ENCODE results near the gene CACNA2D4.

Gene CACNA2D4

DNA sequence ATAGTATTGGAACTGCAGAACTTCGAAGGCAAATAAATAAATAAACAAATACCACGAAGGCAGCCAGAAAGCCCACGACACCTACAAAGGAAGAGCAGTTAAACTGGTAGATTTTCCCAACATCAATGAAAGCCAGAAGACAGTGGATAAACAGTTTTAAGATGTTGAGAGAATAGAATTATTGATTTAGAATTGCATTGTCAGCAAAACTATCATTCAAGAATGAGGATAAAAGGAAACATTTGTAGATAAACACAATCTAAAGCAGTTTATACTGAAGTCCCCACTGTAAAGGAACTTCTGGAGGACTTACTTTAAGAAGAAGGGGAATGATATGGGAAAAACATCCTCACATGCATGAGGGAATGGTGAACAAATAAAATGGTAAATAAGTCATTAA is 29.5 kb downstream of the CACNA2D4 start:
- no peak for DNase-seq (ENCODE audit: low spot score)

DNA sequence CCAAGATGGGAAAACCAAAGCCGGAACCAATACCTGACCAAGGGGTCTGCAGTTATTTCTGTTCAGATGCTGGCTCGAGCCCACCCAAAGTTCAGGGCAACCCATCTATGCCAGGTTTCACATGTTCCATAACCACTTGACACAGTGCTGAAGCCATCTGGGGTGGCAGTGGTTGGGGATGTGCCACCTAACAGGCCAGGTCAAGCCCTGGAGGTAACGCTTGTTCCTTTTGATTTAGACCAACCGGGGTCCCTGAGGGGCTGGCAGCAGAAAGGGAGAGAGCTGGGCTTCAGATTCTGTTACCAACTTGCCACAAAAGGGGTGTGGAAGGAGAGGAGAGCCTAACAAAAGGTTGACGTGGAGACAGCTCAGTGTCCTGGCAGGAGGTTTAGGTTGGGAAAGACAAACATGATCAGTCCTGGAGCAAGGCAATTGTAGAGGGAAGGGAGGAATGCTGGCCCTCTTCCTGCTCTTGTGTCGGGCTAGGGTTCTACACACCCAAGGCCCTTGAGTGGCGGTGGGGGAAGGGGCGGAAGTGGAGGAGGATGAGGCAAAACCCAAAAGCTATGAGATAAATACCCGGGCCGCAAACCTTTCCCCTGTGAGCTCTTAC is 31.9 kb downstream of the CACNA2D4 start:
- DNase-seq (ENCODE audit: low spot score) = no peak

DNA sequence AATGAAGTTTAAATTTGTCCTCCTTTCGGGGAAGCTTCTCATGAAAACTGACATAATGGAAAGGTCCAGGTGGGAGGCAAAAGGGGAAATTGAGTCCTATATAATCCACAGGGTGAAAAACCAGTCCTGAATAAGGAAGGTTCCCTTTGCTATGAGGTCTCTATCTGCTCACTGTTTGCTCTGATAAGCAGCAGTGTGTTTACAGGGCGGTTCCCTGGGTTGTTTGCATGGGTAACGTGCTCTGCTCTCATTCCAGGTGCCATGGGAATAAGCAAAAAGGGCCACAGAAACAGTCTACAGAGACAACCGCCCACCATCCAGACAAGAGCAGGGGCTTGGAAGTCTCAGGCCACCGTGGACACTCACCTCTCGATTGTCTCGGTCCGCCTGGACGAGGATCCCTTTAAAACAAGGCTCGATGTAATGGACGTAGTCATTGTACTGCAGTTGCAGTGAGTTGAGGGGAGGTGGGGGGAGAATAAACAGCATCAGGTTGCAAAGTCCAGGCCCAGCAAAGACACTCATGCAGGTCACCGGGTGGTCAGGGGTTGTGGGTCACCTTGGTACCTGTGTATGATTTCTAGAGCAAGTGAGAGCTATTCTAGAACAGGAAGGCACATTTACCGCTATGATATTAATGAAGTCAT is 32.7 kb downstream of the CACNA2D4 start:
- no peak for DNase-seq (ENCODE audit: low spot score)

DNA sequence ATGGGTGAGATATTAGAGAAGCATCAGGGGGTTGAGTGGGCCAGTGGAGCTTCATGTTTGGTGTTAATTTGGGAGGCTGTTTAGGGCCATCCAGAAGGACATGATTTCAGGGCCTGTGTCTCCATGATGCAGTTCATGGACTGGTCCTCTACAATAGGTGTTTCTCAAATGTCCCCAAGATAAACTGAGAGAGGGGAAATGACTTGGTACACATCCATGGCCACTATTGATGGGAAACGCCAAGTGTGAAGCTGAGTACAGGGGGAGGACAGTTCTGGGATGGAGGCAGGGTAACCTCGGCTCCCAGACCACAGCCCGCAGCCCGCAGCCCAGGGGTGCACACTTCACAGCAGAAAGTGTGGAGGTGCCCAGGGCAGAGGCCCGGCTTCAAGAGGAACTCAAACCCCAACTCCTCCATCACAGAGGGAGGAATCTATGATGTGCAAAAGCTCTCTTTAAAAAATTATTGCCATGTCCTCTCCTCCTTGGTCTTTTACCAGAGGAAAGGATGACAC is 33.3 kb downstream of the CACNA2D4 start:
- DNase-seq (ENCODE audit: low spot score) = no peak

DNA sequence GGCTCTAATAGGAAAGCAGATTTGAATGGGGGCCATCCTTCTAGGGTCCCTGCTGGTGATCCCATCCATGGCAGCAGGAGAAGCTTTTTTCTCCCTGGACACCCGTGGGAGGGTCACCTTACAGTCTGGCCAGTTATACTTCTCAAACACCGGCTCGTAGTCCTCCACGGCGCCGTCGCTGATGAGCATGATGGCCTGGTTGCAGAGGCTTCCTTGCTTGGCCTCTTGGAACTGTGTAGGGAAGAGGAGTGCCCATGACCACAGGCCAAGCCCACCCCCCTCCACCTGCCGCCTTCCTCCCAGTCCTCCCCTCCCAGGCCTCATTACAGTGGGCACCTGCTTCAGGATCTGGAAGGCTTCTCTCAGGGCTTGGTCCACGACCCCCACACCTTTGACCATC is 33.8 kb downstream of the CACNA2D4 start:
- DNase-seq (ENCODE audit: low spot score) = no peak

DNA sequence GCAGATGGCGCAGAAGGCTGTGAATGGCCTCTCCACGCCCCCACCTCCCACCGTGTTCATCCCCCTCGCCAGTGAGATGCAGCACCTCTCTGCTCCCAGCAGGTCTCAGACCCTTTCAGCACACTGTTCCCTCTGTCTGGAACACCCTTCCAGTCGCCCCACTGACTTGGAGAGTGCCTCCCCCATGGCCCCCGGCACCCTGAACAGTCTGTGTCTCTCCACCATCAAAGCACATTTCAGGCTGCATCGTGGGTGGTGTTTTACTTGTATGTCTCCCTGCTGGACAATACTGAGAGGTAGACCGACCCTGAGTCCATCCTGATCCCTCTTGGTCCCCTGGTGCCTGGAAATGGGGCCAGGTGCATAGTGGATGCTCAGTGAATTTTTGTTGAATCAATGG is 34.9 kb downstream of the CACNA2D4 start:
- no peak for DNase-seq (ENCODE audit: low spot score)

DNA sequence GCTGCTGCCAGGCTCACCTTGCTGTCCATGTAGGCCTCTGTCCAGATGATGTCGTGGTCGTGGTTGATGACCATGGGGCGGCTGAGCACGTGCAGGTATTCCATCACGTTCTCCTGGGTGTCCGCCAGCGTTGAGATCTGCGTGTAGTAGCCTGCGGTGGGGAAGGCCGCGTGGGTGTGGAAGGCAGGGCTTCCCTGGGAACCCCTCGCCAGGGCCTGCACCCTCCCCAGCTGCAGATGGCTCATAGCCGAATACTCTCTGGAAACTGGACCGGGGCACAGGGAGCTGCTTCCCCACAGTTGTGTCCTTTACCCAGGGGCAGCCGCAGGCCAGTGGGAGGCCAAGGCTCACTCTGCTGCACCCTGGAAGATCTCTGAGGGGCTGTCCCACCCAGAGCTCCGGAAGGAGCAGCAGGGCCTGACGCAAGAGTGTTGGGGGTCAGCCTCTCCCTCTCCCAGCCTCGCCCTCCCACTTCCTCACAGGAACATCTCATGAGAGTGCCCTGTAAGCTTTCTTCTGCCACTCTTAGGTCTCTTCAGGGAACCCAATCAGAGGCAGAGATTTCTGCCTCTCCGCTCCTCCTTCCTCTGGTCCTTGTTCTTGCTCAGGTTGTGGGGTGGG is 35.5 kb downstream of the CACNA2D4 start:
- DNase-seq (ENCODE audit: low spot score) = no peak

DNA sequence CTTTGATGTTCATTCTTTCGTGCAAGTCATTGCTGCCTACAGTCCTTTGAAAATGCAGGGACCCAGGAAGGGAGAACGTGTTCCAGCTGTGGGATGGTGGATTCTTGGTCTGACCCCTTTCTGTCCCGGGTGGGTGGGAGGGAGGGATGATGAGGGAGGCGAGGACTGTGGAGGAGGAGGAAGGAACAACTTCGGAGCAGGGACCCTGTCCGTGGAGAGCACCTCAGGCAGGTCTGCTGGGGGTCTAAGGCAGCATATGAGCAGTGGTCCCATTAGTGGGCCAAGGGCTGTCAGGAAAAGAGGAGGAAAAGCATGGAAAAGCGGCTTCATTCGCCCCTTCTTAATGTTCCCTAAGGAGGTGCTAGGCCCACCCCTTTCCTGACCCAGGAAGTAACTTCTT is 36.0 kb downstream of the CACNA2D4 start:
- DNase-seq (ENCODE audit: low spot score) = no peak

DNA sequence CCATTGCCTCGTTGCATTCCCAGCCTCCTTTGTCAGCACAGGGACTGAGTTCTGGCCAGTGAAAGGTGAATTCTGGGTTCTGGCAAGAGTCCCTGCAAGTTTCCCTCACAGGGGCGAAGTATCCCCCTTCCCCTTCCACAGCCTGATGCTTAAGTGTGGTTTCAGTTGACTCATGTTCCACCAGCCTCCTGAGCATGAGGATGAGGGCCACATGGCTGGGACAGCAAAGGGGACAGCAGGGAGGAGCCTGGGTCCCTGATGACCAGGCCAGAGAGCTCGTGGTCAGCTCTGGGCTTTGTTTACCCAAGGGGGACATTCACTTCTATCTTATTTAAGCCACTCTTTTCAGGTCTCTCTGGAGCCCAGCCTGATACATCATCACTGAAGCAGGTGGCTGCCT is 36.5 kb downstream of the CACNA2D4 start:
- DNase-seq (ENCODE audit: low spot score) = no peak

DNA sequence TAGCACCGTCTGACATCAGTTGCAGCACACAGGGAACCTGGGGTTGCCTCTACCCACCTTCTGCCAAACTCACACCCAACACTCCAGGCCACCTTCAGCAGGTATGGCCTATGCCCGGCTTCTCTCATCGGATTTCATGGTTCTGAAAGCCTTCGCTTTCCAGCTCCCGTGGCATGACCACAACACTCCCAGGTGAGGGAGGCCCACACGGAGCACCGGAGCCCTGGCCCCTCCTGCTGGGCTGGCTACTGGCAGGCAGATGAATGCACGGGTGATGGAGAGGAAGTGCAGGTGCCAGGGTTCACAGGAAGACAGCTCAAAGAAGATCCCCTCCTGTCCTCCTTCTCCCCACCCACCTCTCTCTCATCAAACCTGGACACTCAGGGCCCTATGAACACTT is 37.2 kb downstream of the CACNA2D4 start:
- DNase-seq (ENCODE audit: low spot score) = no peak

DNA sequence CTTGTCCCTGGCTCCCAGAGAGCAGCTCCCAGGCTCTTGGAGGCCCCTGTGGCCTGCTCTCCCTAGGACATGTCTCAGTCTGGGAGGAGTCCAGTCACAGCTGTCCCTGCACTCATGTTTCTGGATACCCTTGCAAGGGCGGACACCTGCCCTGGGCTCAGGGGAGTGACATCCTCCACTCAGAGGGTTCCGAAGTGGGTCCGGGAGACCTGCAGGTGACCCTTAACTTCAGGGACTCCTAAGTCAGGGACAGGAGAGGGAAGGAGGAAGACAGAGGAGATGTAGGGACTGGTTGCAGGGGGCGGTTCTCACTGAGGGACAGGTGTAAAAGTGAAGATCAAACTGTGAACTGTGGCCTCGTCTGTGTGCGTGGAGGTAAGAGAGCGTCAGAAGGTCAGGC is 37.6 kb downstream of the CACNA2D4 start:
- no peak for DNase-seq (ENCODE audit: low spot score)

DNA sequence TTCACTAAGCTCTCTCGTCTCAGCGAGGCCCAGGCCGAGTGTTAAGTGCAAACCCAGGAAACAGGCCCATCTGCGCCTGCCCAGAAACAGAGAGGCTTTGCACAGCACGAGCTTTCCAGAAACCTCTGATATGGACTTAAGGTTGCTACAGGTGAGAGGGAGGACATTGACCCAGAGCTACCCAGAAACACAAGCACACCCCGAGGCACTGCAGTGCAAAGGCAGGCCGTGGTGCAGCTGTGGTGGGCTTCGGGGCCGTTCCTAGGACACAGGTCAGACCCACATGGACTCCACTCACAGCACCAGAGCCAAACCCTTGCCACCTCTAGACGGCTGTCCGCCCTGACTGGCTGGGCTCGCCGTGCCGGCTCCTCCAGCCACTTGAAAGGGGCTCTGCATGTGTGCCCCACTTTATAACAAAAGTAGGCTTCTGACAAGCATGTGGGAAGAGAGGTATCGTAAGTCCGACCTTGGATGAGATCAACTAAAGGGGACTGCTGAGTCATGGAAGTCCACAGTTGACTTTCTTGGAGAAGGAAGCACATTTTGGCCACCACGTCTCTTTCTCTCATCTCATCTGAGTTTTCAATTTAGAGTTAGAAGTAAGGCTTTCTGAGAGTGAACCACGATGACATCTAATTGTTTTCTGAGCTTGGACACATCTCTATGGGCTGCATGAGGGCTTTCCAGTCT is 38.2 kb downstream of the CACNA2D4 start:
- DNase-seq (ENCODE audit: low spot score) = no peak

DNA sequence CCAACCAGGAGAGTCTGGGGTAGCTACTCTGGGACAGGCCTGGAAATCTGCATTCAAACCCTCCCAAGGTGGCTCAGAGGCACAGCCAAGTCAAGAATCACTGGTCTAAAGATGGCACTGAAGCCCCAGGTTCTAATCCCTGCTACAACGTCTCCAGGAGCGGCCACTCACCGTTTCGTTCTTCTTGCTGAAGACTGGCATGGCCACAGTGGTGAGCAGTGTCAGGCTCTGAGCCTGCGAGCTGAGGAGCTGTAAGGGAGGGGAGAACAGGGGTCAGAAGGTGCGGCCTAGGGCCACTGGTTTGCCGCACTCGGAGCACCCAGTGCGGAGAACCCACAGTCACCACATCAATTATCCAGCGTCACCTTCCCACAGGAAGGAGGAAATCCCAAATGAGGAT is 38.8 kb downstream of the CACNA2D4 start:
- no peak for DNase-seq (ENCODE audit: low spot score)

DNA sequence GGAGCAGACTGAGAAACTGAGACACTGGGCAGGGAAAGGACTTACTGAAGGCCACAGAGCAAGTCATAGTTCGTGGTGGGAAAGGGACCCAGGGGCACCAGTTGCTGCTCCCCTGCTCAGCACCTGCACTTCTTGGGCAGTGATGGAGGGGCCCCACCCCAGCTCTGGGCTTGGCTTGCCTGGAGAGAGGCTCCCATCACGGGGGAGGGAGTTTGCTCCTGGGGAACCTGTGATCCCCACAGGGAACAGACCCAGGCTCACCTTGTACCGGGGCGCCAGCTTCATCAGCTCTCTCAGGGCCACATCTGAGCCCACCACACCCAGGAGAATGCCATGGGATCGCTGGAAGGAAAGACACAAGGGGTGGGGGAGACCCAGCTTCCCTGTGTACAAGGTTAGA is 39.8 kb downstream of the CACNA2D4 start:
- DNase-seq (ENCODE audit: low spot score) = no peak

DNA sequence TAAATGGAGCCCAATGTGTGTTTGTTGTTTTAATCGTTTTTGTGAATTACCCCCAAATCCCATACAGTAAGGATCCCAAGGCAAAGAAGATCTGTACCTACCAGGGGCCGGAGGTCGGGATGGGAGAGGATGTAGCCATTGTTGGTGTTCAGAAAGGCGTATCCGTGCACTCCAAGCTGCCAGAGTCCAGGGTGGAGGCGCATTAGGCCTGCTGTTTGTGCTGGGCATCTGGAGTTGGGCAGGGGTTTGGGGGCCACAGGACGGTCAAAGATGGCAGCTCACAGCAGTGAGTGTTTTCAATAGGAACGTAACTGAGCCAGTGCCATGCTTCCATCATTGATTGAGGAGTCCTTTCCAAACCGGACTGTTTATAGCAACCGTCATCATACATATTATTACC is 40.2 kb downstream of the CACNA2D4 start:
- no peak for DNase-seq (ENCODE audit: low spot score)

DNA sequence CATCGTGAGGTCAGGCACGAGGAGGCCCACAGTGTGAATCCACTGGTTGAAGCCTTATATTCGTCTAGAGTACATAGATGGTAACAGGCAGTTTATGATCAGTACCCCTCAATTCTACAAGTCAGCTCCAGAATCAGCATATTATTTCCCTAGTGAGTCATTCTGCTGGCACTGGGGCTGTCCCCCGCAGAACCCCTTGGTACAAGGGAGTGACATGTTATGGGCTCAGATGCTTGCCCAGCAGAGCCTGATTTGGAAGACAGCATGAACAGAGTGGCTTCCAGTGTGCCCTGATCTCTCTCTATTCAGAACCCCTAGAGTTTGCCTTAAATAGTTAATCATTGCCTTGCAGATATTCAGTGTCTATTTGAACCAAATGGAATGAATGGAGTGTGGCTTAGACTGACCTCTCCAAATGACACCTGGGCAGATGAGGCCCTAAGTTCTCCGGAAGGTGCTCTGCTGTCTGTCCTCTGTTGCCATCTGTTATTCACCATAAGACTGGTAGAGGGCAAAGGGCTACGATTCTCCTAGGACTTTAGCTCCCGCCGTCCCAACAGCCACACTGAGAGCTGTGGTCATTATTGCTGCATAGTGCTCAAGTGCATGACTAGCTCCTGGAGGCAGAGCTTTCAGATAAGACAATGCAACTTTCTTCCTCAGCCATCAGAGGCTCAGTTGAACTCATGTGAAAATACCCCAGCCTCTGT is 41.1 kb downstream of the CACNA2D4 start:
- DNase-seq (ENCODE audit: low spot score) = no peak

DNA sequence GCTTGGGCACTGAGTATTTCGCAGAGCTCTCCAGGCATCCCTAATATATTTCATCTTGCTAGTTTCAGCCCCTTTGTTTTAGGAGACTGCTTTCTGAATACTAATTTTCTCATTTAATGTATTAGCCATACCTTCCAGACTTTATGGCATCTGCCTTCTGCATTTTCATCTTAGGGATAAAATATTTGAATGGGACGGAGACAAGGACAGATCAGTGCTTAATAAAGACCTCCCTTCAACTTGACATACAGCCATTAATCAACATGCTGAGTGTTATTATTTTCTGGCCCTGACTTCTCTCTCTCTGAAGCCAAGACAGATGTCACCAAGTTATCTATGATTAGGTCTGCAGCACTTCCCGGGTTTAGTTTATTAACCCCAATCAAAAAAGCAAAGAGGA is 42.4 kb downstream of the CACNA2D4 start:
- no peak for DNase-seq (ENCODE audit: low spot score)

DNA sequence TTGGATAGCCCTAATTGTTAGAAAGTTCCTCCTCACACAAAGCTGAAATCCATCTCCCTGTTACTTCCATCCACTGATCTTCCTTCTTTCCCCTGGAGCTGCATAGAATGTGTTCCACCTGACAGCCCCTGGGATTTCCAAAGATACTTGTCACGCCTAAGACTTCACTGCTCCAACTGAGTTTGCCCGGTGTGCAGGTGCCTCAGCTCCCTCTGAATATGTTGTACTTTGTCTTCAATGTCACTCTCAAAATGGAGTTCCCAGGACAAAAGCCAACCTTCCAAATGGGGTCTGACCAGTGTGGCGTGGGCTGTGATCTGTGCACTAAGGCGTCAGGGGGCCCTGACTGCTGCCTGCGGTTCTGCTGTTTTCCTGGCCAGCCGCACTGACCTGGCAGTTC is 42.8 kb downstream of the CACNA2D4 start:
- DNase-seq (ENCODE audit: low spot score) = no peak

DNA sequence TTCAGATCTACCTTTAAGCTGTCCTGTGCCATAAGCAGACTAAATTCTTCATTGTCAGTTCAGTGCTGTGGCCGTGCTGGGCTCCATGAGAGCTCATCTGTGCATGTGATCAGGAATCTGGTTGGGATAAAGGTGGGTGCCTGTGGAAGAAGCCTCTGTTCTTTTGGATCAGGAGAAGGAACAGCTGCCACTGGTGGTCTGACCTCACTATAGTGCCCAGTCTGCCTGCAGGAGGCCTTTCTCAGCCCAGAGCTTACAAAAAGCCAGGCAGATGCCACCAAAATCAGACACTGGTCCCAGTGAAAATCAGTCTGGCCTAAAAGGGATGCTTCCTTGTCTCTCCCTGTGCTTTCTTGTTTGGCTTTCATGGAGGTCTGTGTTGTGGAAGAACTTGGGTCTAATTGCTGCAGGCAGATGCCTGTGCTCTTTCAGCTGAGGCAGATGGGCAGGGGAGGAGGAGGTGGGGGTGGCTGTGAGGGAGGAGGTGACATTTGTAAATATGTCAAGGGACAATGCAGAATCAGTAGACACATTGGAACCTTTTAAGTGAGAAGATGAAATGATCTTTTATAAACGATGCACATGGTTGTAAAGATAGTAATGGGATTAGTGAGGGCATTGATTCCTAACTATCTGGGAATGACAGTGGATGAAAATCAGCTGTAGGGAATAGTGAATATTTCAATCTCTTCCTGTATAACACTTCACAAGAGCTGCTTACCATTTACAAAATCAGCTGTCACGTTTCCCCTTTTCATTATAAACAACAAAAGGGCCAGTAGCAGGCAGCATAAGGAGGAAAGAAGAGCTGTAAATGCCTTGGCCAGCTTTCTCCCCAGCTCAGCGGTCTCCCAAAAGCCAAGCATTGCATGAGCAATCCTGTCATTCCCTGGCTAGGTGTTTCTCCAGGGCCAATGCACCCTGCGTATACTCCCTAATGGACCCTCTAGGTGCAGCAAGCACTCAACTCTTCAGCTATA is 44.6 kb downstream of the CACNA2D4 start:
- no peak for DNase-seq (ENCODE audit: low spot score)

DNA sequence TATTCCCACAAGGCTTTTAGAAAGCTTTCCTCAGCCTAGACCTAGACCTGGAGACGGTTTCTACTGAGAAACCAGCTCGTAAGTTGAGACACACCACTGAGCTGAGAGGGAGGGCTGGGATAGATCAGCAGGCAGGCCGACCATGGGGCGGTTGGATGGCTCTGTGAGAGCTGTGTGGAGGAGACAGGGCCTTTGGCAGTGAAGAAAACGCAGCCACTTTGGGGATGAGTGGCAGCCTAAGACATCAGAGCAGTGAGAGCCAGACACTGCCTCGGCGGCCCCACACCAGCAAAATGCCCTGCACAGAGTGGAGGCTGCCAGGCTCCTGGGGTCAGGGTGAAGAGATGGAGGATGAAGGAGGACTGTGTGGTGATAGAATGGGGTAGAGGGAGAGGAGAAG is 46.0 kb downstream of the CACNA2D4 start:
- no peak for DNase-seq (ENCODE audit: low spot score)

DNA sequence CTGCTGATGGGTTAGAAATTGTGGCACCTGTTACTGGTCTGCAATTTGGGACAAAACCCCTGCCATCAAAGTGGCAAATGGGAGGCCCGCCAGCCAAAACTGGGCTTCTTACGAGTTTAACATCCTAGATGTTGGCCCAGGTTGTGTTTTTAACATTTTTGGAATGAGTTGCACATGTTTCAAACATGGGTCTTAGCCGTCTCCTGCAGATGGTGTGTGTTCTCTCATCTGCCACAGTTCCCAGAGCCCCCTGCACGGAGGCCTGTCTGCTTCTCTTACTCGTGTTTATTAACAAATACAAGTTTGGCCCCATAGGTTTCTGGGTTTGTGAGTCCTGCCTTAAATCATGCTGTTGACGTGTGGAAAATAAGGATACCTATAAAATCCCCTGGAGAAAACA is 46.5 kb downstream of the CACNA2D4 start:
- DNase-seq (ENCODE audit: low spot score) = no peak

All from pons (tissue), 1 donor.